H1 (cell line): ENCODE results near the gene PKIB.

Experiments
- CHD2 ChIP-seq: IDR thresholded peaks from 2 replicates; pipeline ENCODE4 v1.6.1; 2012; ENCODE audit warnings: low read length, improper control_type of control experiment
- CTCF ChIP-seq, 3 experiments: IDR thresholded peaks; 1 replicate in 2 of 3; 2 replicates in 1 of 3; pipeline versions ENCODE4 v1.5.1 to v1.6.1; 2011; ENCODE audit warnings: low read length in 3 of 3, mild to moderate bottlenecking in 3 of 3, inconsistent platforms in 2 of 3, low read depth in 1 of 3, moderate library complexity in 1 of 3; ENCODE audit not compliant: insufficient read depth in 1 of 3; ENCODE audit errors: control extremely low read depth in 1 of 3
- EZH2 ChIP-seq: fragments of 200-600 bp; sonication (generic); IDR thresholded peaks from 2 replicates; pipeline ENCODE4 v1.7.1; 2012; ENCODE audit warnings: low read depth, mild to moderate bottlenecking, moderate library complexity, low read length, inconsistent platforms; ENCODE audit not compliant: severe bottlenecking
- JUN ChIP-seq: IDR thresholded peaks from 2 replicates; pipeline ENCODE4 v1.6.1; 2011; ENCODE audit warnings: low read depth, mild to moderate bottlenecking, improper control_type of control experiment, low read length
- POLR2AphosphoS5 ChIP-seq: IDR thresholded peaks from 2 replicates; pipeline ENCODE4 v1.6.1; 2011; ENCODE audit warnings: low read depth, low read length
- RFX5 ChIP-seq: IDR thresholded peaks from 2 replicates; pipeline ENCODE4 v1.6.1; 2011; ENCODE audit warnings: low read depth, low read length, improper control_type of control experiment, borderline replicate concordance
- SUZ12 ChIP-seq: fragments of 200-600 bp; sonication (generic); IDR thresholded peaks from 2 replicates; pipeline ENCODE4 v1.6.1; 2012; ENCODE audit warnings: mild to moderate bottlenecking, inconsistent platforms, low read length, moderate library complexity, mixed read lengths
- TAF1 ChIP-seq: IDR thresholded peaks from 2 replicates; pipeline ENCODE4 v1.6.1; 2011; ENCODE audit warnings: mild to moderate bottlenecking, low read depth, low read length
- TAF7 ChIP-seq: optimal IDR thresholded peaks from 2 replicates; pipeline ENCODE3; 2011; ENCODE audit warnings: low read depth, mild to moderate bottlenecking, inconsistent platforms, low read length, moderate library complexity, borderline replicate concordance
- YY1 ChIP-seq: IDR thresholded peaks from 2 replicates; pipeline ENCODE4 v1.6.1; 2011; ENCODE audit warnings: low read depth, mild to moderate bottlenecking, low read length
- TF ChIP-seq, protein P1 (sequence below): IDR thresholded peaks from 2 replicates; pipeline ENCODE4 v1.6.1; 2011; ENCODE audit warnings: low read length, improper control_type of control experiment

GRCh38 chr6:122663981-122664380, 53.8 kb downstream of the PKIB start:
- TF ChIP-seq TAF7 (no peak), YY1 (no peak), JUN (no peak), TAF1 (no peak), CTCF (IDR thresholded peaks at IDR 0.05; ENCODE audit: control extremely low read depth in 1 of 3, insufficient read depth in 1 of 3, low read depth in 1 of 3, low read length in 3 of 3) (no peak), EZH2 (no peak), RFX5 (no peak), SUZ12 (no peak), POLR2AphosphoS5 (no peak), CHD2 (no peak)
- TF ChIP-seq, protein P1, sequence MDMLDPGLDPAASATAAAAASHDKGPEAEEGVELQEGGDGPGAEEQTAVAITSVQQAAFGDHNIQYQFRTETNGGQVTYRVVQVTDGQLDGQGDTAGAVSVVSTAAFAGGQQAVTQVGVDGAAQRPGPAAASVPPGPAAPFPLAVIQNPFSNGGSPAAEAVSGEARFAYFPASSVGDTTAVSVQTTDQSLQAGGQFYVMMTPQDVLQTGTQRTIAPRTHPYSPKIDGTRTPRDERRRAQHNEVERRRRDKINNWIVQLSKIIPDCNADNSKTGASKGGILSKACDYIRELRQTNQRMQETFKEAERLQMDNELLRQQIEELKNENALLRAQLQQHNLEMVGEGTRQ = no peak
